Lower leg skin (tissue), 4 donors: Measurements from ENCODE around the gene TMEM198. TPM values are rescaled to one million over a fixed set of nuclear protein-coding genes. Genes with fewer than 3 reads are reported as not detected.

Experiments
- DNase-seq, 2 donors: peaks; one replicate each; pipeline ENCODE4 v3.0.0-alpha.2; 2019; ENCODE audit warnings: low spot score in 2 of 2
- H3K4me3 ChIP-seq: fragments of 200-600 bp; sonication (generic); 2 replicates; pipeline ENCODE4 v1.5.1; 2017; ENCODE audit warnings: mild to moderate bottlenecking, low read depth; ENCODE audit not compliant: poor library complexity, severe bottlenecking
- CTCF ChIP-seq, 3 donors: fragments of 450-650 bp; IDR thresholded peaks; one replicate each; pipeline ENCODE4 v1.5.1; 2016; ENCODE audit warnings: antibody characterized with exemption in 3 of 3, mild to moderate bottlenecking in 3 of 3, moderate library complexity in 2 of 3
- POLR2A ChIP-seq, 2 donors: fragments of 450-650 bp; IDR thresholded peaks; one replicate each; pipeline ENCODE4 v1.6.1; 2016 to 2017; ENCODE audit warnings: antibody characterized with exemption in 2 of 2, mild to moderate bottlenecking in 1 of 2, moderate library complexity in 1 of 2
- WGBS, 2 donors: methylation state at CpG; one replicate each; pipeline ENCODE4 v1.1.5; 2018; 5-methylcytosine and 5-hydroxymethylcytosine counted together
- intact Hi-C: fragments of 100-400 bp; cut with DNase I; formaldehyde crosslinking; loops from one replicate; pipeline ENCODE4 v1.15.0; 2023; ENCODE audit warnings: low total_unique reads
- microRNA-seq, 2 donors: library from miRNA; unstranded; fragments of <30 nt; microRNA quantifications; one replicate each; pipeline ENCODE4, GENCODE V29; 2016; ENCODE audit warnings: borderline replicate concordance in 2 of 2, borderline number of aligned reads in 1 of 2
- total RNA-seq, 4 donors: library from RNA; depleted of rRNA; stranded (reverse); fragments of >200 nt; gene quantifications; one replicate each; pipeline ENCODE4 v1.1.0, GENCODE V29; 2016

Gene TMEM198
- total RNA-seq, 4 donors from 2014 or later, result 0.17 to 2.1 (median 1.0) TPM

GRCh38 chr2:219596954-219597551, 53.2 kb downstream of the TMEM198 start:
- intact Hi-C loops, result no loop called here
- TF ChIP-seq POLR2A (IDR thresholded peaks at IDR 0.05) (no peak), CTCF (IDR thresholded peaks at IDR 0.05) (no peak)
- H3K4me3 ChIP-seq, result peak overlapping the region; percentile 31
- WGBS, 2 donors, result 7 to 8% methylated on average over 19 of the region's 19 CpGs
- no peak for DNase-seq

GRCh38 chr2:219597552-219598307, 53.9 kb downstream of the TMEM198 start, which contains the start of gene STK11IP:
STK11IP (plus strand) TSS chr2:219597857; CDS start chr2:219598120, 263 bp downstream.
- intact Hi-C loops, result no loop called here
- WGBS, 2 donors, result 0% methylated on average over 50 to 57 of the region's 57 CpGs
- DNase-seq, result peak; percentile 97 to 99
- peak within 1 kb of the TSS; percentile 31 for H3K4me3 ChIP-seq
- TF ChIP-seq POLR2A (IDR thresholded peaks at IDR 0.05) (no peak), CTCF (IDR thresholded peaks at IDR 0.05) (no peak)

- intact Hi-C loops, result no loop called here
- 24 to 27% methylated on average over 9 of the region's 9 CpGs for WGBS, 2 donors
- H3K4me3 ChIP-seq, result peak overlapping the region; percentile 31
- DNase-seq, result no peak
- TF ChIP-seq POLR2A (IDR thresholded peaks at IDR 0.05) (no peak), CTCF (IDR thresholded peaks at IDR 0.05) (no peak)
Observed at GRCh38 chr2:219598308-219599078, 54.7 kb downstream of the TMEM198 start.

Small RNA genes within 50 kb of the gene (microRNA-seq; reads per million reads assigned to microRNA genes)
- 0 reads per million in 2 donors for gene MIR3132

Other genes with a start within 250 kb of the TMEM198 start
- gene PTPRN, start 234.6 kb upstream of the TMEM198 start, total RNA-seq, result under 1 TPM in 1 of 4 donors, not detected in 3; 0.23 TPM
- not detected for gene RESP18, start 211.3 kb upstream of the TMEM198 start, total RNA-seq
- 10 to 100 TPM; 52.7 to 64.0 (median 57.6) TPM for gene DNPEP, start 156.1 kb upstream of the TMEM198 start, total RNA-seq
- 100 to 1,000 TPM in 1 of 4 donors, 10 to 100 TPM in 3; 19.4 to 163 (median 37.8) TPM for gene DES, start 125.7 kb upstream of the TMEM198 start, total RNA-seq
- 10 to 100 TPM in 1 of 4 donors, 1 to 10 TPM in 3; 3.3 to 11.4 (median 5.3) TPM for gene SPEG, start 109.2 kb upstream of the TMEM198 start, total RNA-seq
- gene GMPPA, start 45.1 kb upstream of the TMEM198 start, total RNA-seq, result 10 to 100 TPM in 3 of 4 donors, 1 to 10 TPM in 1; 5.4 to 29.9 (median 19.8) TPM
- under 1 TPM in 1 of 4 donors, not detected in 3; 0.26 TPM for gene ASIC4, start 29.5 kb upstream of the TMEM198 start, total RNA-seq
- 10 to 100 TPM; 37.8 to 73.1 (median 58.4) TPM for gene CHPF, start 219 bp upstream of the TMEM198 start, total RNA-seq
- 10 to 100 TPM; 34.2 to 52.7 (median 42.7) TPM for gene OBSL1, start 27.5 kb downstream of the TMEM198 start, total RNA-seq
- gene INHA, start 28.3 kb downstream of the TMEM198 start, total RNA-seq, result 1 to 10 TPM in 1 of 4 donors, under 1 TPM in 2, not detected in 1; 0.58 to 1.4 (median 0.84) TPM
- gene STK11IP, start 53.8 kb downstream of the TMEM198 start, total RNA-seq, result 10 to 100 TPM; 13.3 to 37.8 (median 18.9) TPM
- 1 to 10 TPM in 2 of 4 donors, under 1 TPM in 2; 0.34 to 2.1 (median 0.90) TPM for gene SLC4A3, start 83.6 kb downstream of the TMEM198 start, total RNA-seq